Panc1 (cell line): ENCODE data around the gene KRTAP5-2. TPM values are rescaled to one million over a fixed set of nuclear protein-coding genes. Genes with fewer than 3 reads are reported as not detected.

Source experiments
- ATAC-seq: fragments of 200-7000 bp; cut with Tn5 transposase; 2 replicates; pipeline ENCODE4 v1.9.1; 2020; ENCODE audit warnings: mild to moderate bottlenecking, moderate library complexity
- BruUV-seq: library from RNA; stranded (reverse); fragments of 400-500 nt; replicated peaks from 2 replicates; lab custom pipeline; 2021; lab: Mats Ljungman, UMichigan
- CTCF ChIA-PET: fragments of 300-600 bp; sonication (Branson Sonifier 250); formaldehyde crosslinking; loops from one replicate; lab custom pipeline; 2022; ENCODE audit warnings: antibody characterized with exemption; lab: Charles Lee
- POLR2A ChIA-PET: fragments of 300-600 bp; sonication (Branson Sonifier 250); formaldehyde crosslinking; loops from one replicate; lab custom pipeline; 2022; ENCODE audit warnings: antibody characterized with exemption; lab: Charles Lee
- DNase-seq: peaks from one replicate; pipeline ENCODE4 v3.0.0-alpha.2; 2010; ENCODE audit warnings: low read depth, low spot score
- H3K27ac ChIP-seq: 2 replicates; pipeline ENCODE4 v1.5.1; 2011; ENCODE audit warnings: mild to moderate bottlenecking, low read length, inconsistent platforms
- H3K27me3 ChIP-seq: fragments of 200-500 bp; sonication (Bioruptor generic); 2 replicates; pipeline ENCODE4 v1.6.0; 2014; ENCODE audit warnings: low read length, inconsistent platforms; ENCODE audit not compliant: control insufficient read depth, insufficient read depth
- H3K36me3 ChIP-seq: fragments of 200-500 bp; sonication (Bioruptor generic); 2 replicates; pipeline ENCODE4 v1.5.1; 2014; ENCODE audit warnings: inconsistent platforms, mild to moderate bottlenecking, low read length, moderate library complexity; ENCODE audit not compliant: control insufficient read depth, insufficient read depth
- H3K4me1 ChIP-seq: 2 replicates; pipeline ENCODE4 v1.5.1; 2011; ENCODE audit warnings: inconsistent platforms, mild to moderate bottlenecking, low read length, moderate library complexity; ENCODE audit not compliant: control insufficient read depth, insufficient read depth
- H3K4me3 ChIP-seq, 2 experiments: 2 replicates each; pipeline ENCODE4 v1.5.1; 2011 to 2012; ENCODE audit warnings: low read depth in 2 of 2, low read length in 2 of 2, mild to moderate bottlenecking in 2 of 2, inconsistent platforms in 1 of 2, moderate library complexity in 1 of 2
- H3K9me3 ChIP-seq: fragments of 200-500 bp; sonication (Bioruptor generic); 2 replicates; pipeline ENCODE4 v1.5.1; 2014; ENCODE audit warnings: low read depth, mild to moderate bottlenecking, inconsistent platforms, low read length, moderate library complexity; ENCODE audit not compliant: control insufficient read depth, insufficient read depth
- CTCF ChIP-seq: fragments of 450-650 bp; IDR thresholded peaks from 2 replicates; pipeline ENCODE4 v1.5.1; 2017; ENCODE audit warnings: mild to moderate bottlenecking
- POLR2AphosphoS5 ChIP-seq: IDR thresholded peaks from 2 replicates; pipeline ENCODE4 v1.6.1; 2012; ENCODE audit warnings: mild to moderate bottlenecking, low read depth, low read length, moderate library complexity
- REST ChIP-seq, 2 experiments: IDR thresholded peaks; 2 replicates each; pipeline ENCODE4 v1.6.1; 2011 to 2012; ENCODE audit warnings: low read depth in 2 of 2, control low read depth in 1 of 2, low read length in 1 of 2, mild to moderate bottlenecking in 1 of 2, moderate library complexity in 1 of 2; ENCODE audit not compliant: insufficient read depth in 1 of 2
- SIN3A ChIP-seq: IDR thresholded peaks from 2 replicates; pipeline ENCODE4 v1.6.1; 2012; ENCODE audit warnings: low read depth, mild to moderate bottlenecking, low read length, moderate library complexity, borderline replicate concordance; ENCODE audit not compliant: insufficient read depth
- TCF7L2 ChIP-seq: IDR thresholded peaks from 2 replicates; pipeline ENCODE4 v1.6.1; 2011; ENCODE audit warnings: mild to moderate bottlenecking, low read depth, low read length, inconsistent platforms
- in situ Hi-C: cut with HindIII; loops from 2 replicates; pipeline ENCODE4 v1.10.0; 2016; ENCODE audit warnings: low sequenced_read_pairs, low pct_unique_long_range_greater_than_20kb
- intact Hi-C: fragments of 100-400 bp; cut with micrococcal nuclease; formaldehyde crosslinking; loops from one replicate; pipeline ENCODE4 v1.10.0; 2022; ENCODE audit not compliant: unreplicated experiment
- total RNA-seq: library from RNA; stranded (reverse); gene quantifications from one replicate; pipeline ENCODE4 v1.2.1, GENCODE V29; 2021; ENCODE audit not compliant: unreplicated experiment

Gene KRTAP5-2
- total RNA-seq, 1 experiment from 2014 or later: not detected

GRCh38 chr11:1625541-1625940 lies 27.4 kb upstream of the KRTAP5-2 start:
- in situ Hi-C loops (no loop called here), intact Hi-C loops (no loop called here)
- POLR2A ChIA-PET: no interaction called here
- DNase-seq (no peak), ATAC-seq (no peak)
- TF ChIP-seq SIN3A: no peak
- TF ChIP-seq CTCF: no peak
- H3K27me3 ChIP-seq: peaks cover 17% of the 10 kb centered on the region
- no TSS peak for BruUV-seq
- H3K9me3 ChIP-seq: no peaks in the 10 kb centered on the region
- no peaks in the 10 kb centered on the region for H3K36me3 ChIP-seq
- no peak overlapping the region for H3K4me3 ChIP-seq
- CTCF ChIA-PET: interaction anchor here (1.0 kb wide), 1 partner anchor 51 kb away, joined by 9 read pairs; no protein-coding TSS in a partner anchor
- H3K27ac ChIP-seq: no peak overlapping the region
- peaks cover 10% of the 10 kb centered on the region; the same call in 1 of the 2 replicates for H3K4me1 ChIP-seq

GRCh38 chr11:1624621-1625020 lies 26.5 kb upstream of the KRTAP5-2 start:
- CTCF ChIA-PET: no interaction called here
- Histone ChIP-seq H3K27me3 (peaks cover 17% of the 10 kb centered on the region), H3K9me3 (no peaks in the 10 kb centered on the region), H3K4me3 (no peak overlapping the region), H3K36me3 (no peaks in the 10 kb centered on the region), H3K27ac (no peak overlapping the region), H3K4me1 (peaks cover 10% of the 10 kb centered on the region; the same call in 1 of the 2 replicates)
- POLR2A ChIA-PET: no interaction called here
- DNase-seq: no peak
- intact Hi-C loops: no loop called here
- no peak for ATAC-seq
- in situ Hi-C loops: no loop called here
- no TSS peak for BruUV-seq
- no peak for TF ChIP-seq SIN3A
- no peak for TF ChIP-seq TCF7L2
- no peak for TF ChIP-seq POLR2AphosphoS5
- TF ChIP-seq CTCF: no peak
- TF ChIP-seq REST (IDR thresholded peaks at IDR 0.05; ENCODE audit: insufficient read depth in 1 of 2, low read depth in 2 of 2, low read length in 1 of 2): no peak
